Nephron progenitor cell (in vitro differentiated cells): ENCODE results near the gene SLC35G2.
"Not testable (repeated sequence)": the region's sequence is repeated elsewhere in the genome, so short reads cannot be mapped to it uniquely, and the experiment has no call there.

Experiments
- DNase-seq: peaks from one replicate; pipeline ENCODE4 v3.0.0; 2021
- H3K27ac Mint-ChIP-seq: 2 replicates; pipeline ENCODE4 v1.8.0; 2021; ENCODE audit warnings: mild to moderate bottlenecking, moderate library complexity, mixed read lengths
- H3K27me3 Mint-ChIP-seq: 2 replicates; pipeline ENCODE4 v1.8.0; 2021; ENCODE audit warnings: mild to moderate bottlenecking, low read depth, mixed read lengths; ENCODE audit not compliant: poor library complexity
- H3K36me3 Mint-ChIP-seq: 2 replicates; pipeline ENCODE4 v1.8.0; 2021; ENCODE audit warnings: low read depth, mixed read lengths
- H3K4me1 Mint-ChIP-seq: 2 replicates; pipeline ENCODE4 v1.8.0; 2021; ENCODE audit warnings: mixed read lengths
- H3K4me3 Mint-ChIP-seq: 2 replicates; pipeline ENCODE4 v1.8.0; 2021; ENCODE audit warnings: mild to moderate bottlenecking, moderate library complexity, mixed read lengths
- H3K9me3 Mint-ChIP-seq: 2 replicates; pipeline ENCODE4 v1.8.0; 2021; ENCODE audit warnings: mild to moderate bottlenecking, moderate library complexity, mixed read lengths
- TF ChIP-seq, protein P1 (sequence below): fragments of 200-600 bp; sonication (generic); IDR thresholded peaks from 2 replicates; pipeline ENCODE4 v1.5.0; 2021; ENCODE audit warnings: antibody characterized with exemption

The SLC35G2 gene

DNA sequence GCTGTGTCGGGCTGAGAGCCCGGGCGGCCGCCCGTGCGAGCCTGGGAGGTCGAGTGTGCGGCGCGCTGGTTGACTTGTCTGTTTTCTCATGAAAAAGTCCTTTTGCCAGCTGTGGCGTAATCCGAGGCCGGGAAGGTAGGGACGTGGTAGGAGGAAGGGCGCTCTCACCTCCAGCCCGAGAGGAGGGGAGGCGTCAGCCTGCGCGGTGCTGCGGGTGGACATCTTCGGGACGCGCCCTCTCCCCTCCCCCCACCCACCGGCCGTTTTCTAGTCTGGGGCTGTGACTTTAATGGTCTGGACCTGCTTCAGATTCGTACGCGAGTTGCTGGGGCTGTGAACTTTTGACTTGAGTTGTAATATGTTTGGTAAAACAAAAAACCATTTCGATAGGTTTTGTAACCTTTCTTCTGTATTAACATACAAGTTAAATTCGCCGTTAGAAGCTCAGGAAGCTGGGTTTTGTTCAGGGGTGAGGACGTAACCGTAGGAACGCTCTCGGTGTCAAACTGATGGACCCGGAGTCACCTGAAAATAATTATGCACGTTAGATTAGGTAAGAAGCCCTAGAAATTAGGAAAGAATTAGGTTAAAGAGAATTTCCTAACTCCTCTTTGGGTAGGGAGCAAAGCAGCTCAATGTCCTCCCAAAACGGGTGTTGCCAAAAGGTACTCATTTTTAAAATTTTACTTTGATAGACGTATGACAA is 43.8 kb downstream of the SLC35G2 start:
- DNase-seq, result no peak

DNA sequence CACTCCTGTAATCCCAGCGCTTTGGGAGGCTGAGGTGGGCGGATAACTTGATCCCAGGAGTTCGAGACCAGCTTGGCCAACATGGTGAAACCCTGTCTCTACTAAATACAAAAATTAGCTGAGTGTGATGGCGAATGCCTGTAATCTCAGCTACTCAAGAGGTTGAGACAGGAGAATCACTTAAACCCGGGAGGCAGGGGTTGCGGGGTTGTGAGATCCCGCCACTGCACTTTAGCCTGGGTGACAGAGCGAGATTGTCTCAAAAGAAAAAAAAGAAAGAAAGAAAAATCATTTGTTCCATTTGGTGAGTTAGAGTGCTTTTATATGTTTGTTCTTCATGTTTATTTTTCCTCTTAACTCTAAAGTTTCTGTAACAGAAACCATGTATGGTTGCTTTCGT is 50.4 kb downstream of the SLC35G2 start:
- TF ChIP-seq, protein P1, sequence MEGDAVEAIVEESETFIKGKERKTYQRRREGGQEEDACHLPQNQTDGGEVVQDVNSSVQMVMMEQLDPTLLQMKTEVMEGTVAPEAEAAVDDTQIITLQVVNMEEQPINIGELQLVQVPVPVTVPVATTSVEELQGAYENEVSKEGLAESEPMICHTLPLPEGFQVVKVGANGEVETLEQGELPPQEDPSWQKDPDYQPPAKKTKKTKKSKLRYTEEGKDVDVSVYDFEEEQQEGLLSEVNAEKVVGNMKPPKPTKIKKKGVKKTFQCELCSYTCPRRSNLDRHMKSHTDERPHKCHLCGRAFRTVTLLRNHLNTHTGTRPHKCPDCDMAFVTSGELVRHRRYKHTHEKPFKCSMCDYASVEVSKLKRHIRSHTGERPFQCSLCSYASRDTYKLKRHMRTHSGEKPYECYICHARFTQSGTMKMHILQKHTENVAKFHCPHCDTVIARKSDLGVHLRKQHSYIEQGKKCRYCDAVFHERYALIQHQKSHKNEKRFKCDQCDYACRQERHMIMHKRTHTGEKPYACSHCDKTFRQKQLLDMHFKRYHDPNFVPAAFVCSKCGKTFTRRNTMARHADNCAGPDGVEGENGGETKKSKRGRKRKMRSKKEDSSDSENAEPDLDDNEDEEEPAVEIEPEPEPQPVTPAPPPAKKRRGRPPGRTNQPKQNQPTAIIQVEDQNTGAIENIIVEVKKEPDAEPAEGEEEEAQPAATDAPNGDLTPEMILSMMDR, result no peak
- H3K4me3 Mint-ChIP-seq, result no peak overlapping the region
- H3K27ac Mint-ChIP-seq, result no peak overlapping the region
- no peaks in the 10 kb centered on the region for H3K27me3 Mint-ChIP-seq
- peaks cover 68% of the 10 kb centered on the region for H3K9me3 Mint-ChIP-seq
- H3K36me3 Mint-ChIP-seq, result peaks cover 94% of the 10 kb centered on the region
- H3K4me1 Mint-ChIP-seq, result peaks cover 17% of the 10 kb centered on the region
- DNase-seq, result no peak

More for the DNA sequence above, 43.8 kb downstream of the SLC35G2 start:
- peak overlapping the region; percentile 99 for H3K27ac Mint-ChIP-seq
- peaks cover 57% of the 10 kb centered on the region for H3K4me1 Mint-ChIP-seq
- peaks cover 30% of the 10 kb centered on the region for H3K9me3 Mint-ChIP-seq
- peaks cover 56% of the 10 kb centered on the region for H3K36me3 Mint-ChIP-seq
- TF ChIP-seq, protein P1, result no peak
- H3K27me3 Mint-ChIP-seq, result peaks cover 8% of the 10 kb centered on the region
- H3K4me3 Mint-ChIP-seq, result peak overlapping the region; percentile 98

DNA sequence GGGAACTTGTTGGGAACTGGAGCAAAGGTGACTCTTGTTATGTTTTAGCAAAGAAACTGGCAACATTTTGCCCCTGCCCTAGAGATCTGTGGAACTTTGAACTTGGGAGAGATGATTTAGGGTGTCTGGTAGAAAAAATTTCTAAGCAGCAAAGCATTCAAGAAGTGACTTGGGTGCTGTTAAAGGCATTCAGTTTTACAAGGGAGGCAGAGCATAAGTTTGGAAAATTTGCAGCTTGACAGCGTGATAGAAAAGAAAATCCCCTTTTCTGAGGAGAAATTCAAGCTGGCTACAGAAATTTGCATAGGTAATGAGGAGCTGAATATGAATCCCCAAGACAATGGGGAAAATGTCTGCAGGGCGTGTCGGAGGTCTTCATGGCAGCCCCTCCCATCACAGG is 53.3 kb downstream of the SLC35G2 start:
- not testable (repeated sequence) for H3K4me1 Mint-ChIP-seq, H3K27ac Mint-ChIP-seq, H3K27me3 Mint-ChIP-seq, DNase-seq, H3K4me3 Mint-ChIP-seq
- peaks cover 93% of the 10 kb centered on the region for H3K36me3 Mint-ChIP-seq
- peaks cover 83% of the 10 kb centered on the region for H3K9me3 Mint-ChIP-seq

DNA sequence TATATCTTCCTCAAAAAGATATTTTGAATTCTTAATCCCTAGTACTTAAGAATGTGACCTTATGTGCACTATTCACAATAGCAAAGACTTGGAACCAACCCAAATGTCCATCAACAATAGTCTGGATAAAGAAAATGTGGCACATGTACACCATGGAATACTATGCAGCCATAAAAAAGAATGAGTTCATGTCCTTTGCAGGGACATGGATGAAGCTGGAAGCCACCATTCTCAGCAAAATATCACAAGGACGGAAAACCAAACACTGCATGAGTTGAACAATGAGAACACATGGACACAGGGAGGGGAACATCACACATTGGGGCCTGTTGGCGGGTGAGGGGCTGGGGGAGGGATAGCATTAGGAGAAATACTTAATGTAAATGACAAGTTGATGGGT is 60.6 kb downstream of the SLC35G2 start:
- not testable (repeated sequence) for H3K27ac Mint-ChIP-seq, H3K27me3 Mint-ChIP-seq, H3K4me3 Mint-ChIP-seq, DNase-seq, H3K4me1 Mint-ChIP-seq
- peaks cover 61% of the 10 kb centered on the region for H3K9me3 Mint-ChIP-seq
- peaks cover 71% of the 10 kb centered on the region for H3K36me3 Mint-ChIP-seq

DNA sequence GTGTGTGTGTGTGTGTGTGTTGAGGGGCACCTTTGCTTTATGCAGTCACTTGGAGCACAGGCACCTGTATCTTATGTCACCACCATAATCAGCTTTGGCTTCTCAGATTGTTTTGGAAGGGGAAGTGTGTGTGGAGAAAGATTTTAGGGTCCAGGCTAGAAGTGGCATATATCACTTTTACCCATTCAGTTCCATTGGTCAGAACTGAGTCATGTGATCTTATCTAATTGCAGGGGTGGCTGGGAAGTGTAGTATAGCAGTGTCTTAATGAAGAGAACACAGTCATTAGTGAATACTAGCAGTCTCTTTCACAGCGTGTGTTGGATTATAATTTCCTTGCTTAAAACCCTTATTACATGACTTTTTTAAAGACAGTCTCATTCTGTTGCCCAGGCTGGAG is 63.6 kb downstream of the SLC35G2 start:
- H3K36me3 Mint-ChIP-seq, result peaks cover 60% of the 10 kb centered on the region
- DNase-seq, result no peak
- H3K4me1 Mint-ChIP-seq, result no peaks in the 10 kb centered on the region
- H3K4me3 Mint-ChIP-seq, result no peak overlapping the region
- H3K27ac Mint-ChIP-seq, result no peak overlapping the region
- no peaks in the 10 kb centered on the region for H3K27me3 Mint-ChIP-seq
- TF ChIP-seq, protein P1, result no peak
- peaks cover 44% of the 10 kb centered on the region for H3K9me3 Mint-ChIP-seq

DNA sequence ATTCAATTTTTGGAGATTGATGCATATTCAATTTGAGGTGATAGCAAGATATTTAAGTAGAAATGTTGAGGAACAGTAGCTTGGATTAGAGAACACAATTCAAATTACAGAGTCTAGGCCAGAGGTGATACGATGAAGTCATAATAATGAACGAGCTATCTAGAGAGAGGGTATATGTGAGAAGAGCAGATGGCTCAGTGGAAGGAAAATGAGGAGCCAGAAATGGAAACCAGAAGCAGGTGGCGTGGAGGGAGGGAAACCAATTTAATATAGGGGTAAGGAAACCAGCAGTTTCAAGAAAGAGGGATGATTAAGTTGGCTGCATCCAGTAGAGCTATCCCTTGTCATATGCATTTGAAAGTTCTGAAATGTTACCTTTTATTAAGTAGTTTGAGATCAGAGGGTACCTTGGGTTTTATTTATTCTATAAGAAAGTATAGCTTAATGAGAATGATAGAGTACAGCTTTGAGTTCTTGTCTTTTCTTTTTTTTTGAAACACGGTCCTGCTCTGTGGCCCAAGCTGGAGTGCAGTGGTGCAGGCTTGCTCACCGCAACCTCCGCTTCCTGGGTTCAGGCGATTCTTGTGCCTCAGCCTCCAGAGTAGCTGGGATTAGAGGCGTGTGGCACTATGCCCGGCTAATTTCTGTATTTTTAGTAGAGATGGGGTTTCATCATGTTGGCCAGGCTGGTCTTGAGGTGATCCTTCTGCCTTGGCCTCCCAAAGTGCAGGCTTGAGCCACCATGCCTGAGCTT is 65.2 kb downstream of the SLC35G2 start:
- Mint-ChIP-seq H3K27ac (no peak overlapping the region), H3K27me3 (no peaks in the 10 kb centered on the region)

More for the DNA sequence above, 65.2 kb downstream of the SLC35G2 start:
- Mint-ChIP-seq H3K36me3 (peaks cover 60% of the 10 kb centered on the region), H3K9me3 (peaks cover 42% of the 10 kb centered on the region), H3K4me1 (no peaks in the 10 kb centered on the region), H3K4me3 (no peak overlapping the region)
- TF ChIP-seq, protein P1, result no peak
- DNase-seq, result no peak
